AG04449 (cell line): ENCODE data around the gene EXOC4.

Experiments used
- CTCF ChIA-PET: fragments of 350-600 bp; formaldehyde crosslinking; extraction: SDS; loops from one replicate; lab custom pipeline; 2021; ENCODE audit warnings: antibody characterized with exemption; lab: Yijun Ruan, JAX
- POLR2A ChIA-PET: fragments of 400-600, 350-600 bp; formaldehyde crosslinking; extraction: SDS; loops from one replicate; lab custom pipeline; 2020; ENCODE audit warnings: antibody characterized with exemption, inconsistent platforms; lab: Yijun Ruan, JAX
- DNase-seq: peaks from one replicate; pipeline ENCODE4 v3.0.0-alpha.2; 2010; ENCODE audit warnings: low read depth, low spot score
- H3K4me3 ChIP-seq: 2 replicates; pipeline ENCODE4 v1.5.1; 2011; ENCODE audit warnings: low read depth, mild to moderate bottlenecking, control low read depth, low read length
- TF ChIP-seq, protein P1 (sequence below): IDR thresholded peaks from one replicate; pipeline ENCODE4 v1.5.1; 2011; ENCODE audit warnings: mild to moderate bottlenecking, moderate library complexity, low read length, control low read depth, inconsistent platforms; ENCODE audit not compliant: insufficient read depth; ENCODE audit errors: missing control alignments

The EXOC4 gene

DNA sequence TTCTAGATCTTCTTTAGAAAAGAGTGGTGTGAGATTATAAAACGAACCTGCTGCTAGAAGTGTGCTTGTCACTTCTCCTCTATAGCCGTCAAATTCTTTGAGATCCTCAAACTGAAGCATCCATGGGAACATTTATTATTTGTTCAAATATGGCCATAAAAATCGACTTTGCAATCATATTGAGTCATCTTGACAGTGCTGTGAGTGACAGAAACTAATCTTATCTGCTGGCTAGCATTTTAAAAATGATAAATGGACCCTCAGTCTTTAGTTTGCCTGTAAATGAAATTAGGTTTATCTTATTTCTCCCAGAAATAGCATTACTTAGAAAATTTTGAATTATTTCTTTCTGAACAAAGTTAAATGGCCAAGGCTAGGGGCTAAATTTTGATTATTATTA lies 290.8 kb downstream of the EXOC4 start:
- ChIA-PET CTCF (no interaction called here), POLR2A (no interaction called here)
- no peak for DNase-seq
- TF ChIP-seq, protein P1, sequence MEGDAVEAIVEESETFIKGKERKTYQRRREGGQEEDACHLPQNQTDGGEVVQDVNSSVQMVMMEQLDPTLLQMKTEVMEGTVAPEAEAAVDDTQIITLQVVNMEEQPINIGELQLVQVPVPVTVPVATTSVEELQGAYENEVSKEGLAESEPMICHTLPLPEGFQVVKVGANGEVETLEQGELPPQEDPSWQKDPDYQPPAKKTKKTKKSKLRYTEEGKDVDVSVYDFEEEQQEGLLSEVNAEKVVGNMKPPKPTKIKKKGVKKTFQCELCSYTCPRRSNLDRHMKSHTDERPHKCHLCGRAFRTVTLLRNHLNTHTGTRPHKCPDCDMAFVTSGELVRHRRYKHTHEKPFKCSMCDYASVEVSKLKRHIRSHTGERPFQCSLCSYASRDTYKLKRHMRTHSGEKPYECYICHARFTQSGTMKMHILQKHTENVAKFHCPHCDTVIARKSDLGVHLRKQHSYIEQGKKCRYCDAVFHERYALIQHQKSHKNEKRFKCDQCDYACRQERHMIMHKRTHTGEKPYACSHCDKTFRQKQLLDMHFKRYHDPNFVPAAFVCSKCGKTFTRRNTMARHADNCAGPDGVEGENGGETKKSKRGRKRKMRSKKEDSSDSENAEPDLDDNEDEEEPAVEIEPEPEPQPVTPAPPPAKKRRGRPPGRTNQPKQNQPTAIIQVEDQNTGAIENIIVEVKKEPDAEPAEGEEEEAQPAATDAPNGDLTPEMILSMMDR: no peak
- H3K4me3 ChIP-seq: no peak overlapping the region

DNA sequence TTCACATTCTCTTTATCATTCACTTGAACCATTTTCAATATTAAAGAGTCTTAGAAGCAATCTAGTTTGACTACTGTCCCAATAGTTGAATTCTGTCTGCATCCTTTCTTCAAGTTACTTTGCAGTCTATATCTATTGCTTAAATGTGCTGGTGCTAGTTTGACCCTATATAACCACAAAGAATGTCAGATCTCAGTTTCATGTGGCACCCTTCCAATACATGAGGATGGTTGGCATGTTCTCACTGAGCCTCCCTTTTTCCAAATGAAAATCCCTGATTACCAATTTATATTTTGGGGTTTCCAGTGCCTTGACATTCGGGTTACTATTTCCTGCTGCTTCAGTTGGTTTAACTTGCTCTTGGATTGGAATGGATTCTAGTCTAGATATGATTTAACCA lies 292.7 kb downstream of the EXOC4 start:
- ChIA-PET POLR2A (no interaction called here), CTCF (no interaction called here)
- no peak for DNase-seq
- H3K4me3 ChIP-seq: no peak overlapping the region
- TF ChIP-seq, protein P1: no peak

DNA sequence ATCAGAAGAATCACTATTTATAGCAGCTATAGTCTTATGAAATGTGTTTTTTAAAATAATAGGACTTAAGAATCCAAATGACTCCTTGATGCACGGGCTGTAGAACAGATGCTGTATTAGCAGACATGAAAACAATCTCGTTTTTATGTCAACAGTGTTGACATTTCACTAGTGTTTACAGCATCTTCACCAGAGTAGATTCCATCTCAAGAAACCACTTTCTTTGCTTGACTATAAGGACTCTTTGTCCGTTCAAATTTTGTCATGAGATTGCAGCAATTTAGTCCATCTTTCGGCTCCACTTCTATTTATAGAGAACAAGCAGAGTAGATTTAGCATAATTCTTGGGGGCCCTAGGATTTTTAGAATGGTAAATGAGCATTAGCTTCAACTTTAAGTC lies 295.1 kb downstream of the EXOC4 start:
- TF ChIP-seq, protein P1: no peak
- no peak for DNase-seq
- CTCF ChIA-PET: no interaction called here
- H3K4me3 ChIP-seq: no peak overlapping the region
- POLR2A ChIA-PET: no interaction called here

DNA sequence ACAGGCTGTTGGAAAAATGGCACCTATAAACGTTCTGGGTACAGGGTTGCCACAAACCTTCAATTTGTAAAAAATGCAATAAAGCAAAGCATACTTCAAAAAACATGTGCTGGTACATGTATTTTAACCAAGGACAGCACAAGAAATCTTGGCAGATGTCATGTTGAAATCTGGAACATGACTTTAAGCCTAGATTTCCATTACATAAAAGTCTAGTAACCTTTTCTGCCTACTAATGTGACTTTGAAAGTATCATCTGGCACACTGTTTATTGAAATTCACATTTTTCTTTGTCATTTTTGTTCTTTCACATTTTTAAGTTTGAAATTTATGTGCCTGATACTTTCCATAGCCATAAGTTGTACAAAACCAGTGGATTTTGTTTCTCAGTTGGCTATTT lies 296.8 kb downstream of the EXOC4 start:
- DNase-seq: no peak
- H3K4me3 ChIP-seq: no peak overlapping the region
- ChIA-PET CTCF (no interaction called here), POLR2A (no interaction called here)
- TF ChIP-seq, protein P1: no peak

DNA sequence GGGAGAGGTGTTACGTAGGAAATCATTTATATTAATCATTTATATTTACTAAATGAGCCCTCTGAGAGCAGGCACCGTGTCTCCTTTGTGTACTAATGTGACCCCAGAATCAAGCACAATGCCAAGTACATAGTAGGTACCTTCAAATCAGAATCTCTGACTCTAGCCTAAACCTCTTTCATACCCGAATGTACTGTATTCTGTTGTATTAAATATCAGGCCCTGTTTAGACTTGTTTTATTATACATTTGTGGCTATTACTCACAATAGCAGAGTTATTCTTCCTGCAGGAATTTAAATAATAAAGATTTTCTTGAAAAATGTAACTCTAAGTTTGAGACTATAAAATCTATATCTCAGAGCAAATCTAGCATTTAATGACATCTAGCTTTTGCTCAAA lies 297.3 kb downstream of the EXOC4 start:
- TF ChIP-seq, protein P1: no peak
- ChIA-PET CTCF (no interaction called here), POLR2A (no interaction called here)
- H3K4me3 ChIP-seq: no peak overlapping the region
- DNase-seq: no peak

DNA sequence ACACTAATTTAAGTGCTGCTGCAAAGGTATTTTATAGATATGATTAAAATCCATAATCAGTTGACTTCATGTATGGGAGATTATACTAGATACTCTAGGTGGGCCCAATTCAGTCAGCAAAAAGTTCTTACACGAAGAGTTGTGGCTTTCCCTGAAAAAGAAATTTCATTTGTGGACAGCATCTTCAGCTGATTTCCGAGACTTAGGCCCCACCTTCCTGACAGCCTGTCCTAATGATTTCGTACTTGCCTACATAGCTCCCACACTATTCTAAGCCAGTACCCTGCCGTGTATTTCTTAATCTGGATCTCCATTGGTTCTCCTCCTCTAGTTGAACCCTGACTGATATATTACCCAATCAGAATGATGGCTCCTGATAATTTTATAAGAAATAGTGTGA lies 297.9 kb downstream of the EXOC4 start:
- POLR2A ChIA-PET: no interaction called here
- DNase-seq: no peak
- TF ChIP-seq, protein P1: no peak
- CTCF ChIA-PET: no interaction called here
- H3K4me3 ChIP-seq: no peak overlapping the region
